Omental fat pad (tissue), 4 donors: Measurements from ENCODE around the gene IQCK. TPM values are rescaled to one million over a fixed set of nuclear protein-coding genes. Genes with fewer than 3 reads are reported as not detected.

ENCODE experiments used
- ATAC-seq: fragments of 150-250 bp; one replicate; pipeline ENCODE4 v1.9.1; 2016; ENCODE audit warnings: mild to moderate bottlenecking, moderate library complexity; ENCODE audit not compliant: low FRiP score
- DNase-seq: peaks from one replicate; pipeline ENCODE4 v3.0.0-alpha.2; 2019; ENCODE audit warnings: low spot score
- CTCF ChIP-seq, 3 donors: fragments of 450-650 bp; IDR thresholded peaks; one replicate each; pipeline ENCODE4 v1.5.1; 2016 to 2017; ENCODE audit warnings: antibody characterized with exemption in 3 of 3, mild to moderate bottlenecking in 3 of 3, moderate library complexity in 2 of 3
- total RNA-seq, 4 donors: library from RNA; depleted of rRNA; stranded (reverse); fragments of >200 nt; gene quantifications; one replicate each; pipeline ENCODE4 v1.1.0, GENCODE V29; 2016

The IQCK gene
- total RNA-seq, 4 donors from 2014 or later = 14.5 to 28.2 (median 18.9) TPM

DNA sequence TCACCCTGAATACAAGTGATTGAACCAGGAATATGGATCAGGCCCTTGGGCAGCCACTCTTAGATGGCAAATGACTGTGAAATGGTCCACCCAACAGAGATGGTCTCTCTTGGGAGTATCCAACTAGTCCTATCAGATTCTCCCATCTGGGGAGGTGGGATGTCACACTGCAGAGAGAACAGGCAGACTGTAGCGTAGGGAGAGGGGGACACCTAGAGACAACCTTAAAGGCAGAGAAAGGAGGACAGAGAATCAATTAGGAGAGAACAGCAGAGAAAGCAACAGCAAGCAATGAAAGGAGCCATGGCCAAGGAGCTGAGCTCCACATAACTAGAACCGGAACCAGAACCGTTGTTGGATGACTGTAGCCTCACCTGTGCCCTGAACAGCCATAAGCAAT is 37.2 kb downstream of the IQCK start:
- ATAC-seq (no peak), DNase-seq (no peak)
- no peak for TF ChIP-seq CTCF (IDR thresholded peaks at IDR 0.05)

- TF ChIP-seq CTCF (IDR thresholded peaks at IDR 0.05) = no peak
- ATAC-seq (no peak), DNase-seq (no peak)
Observed at GRCh38 chr16:19757026-19757425, 39.0 kb downstream of the IQCK start.

DNA sequence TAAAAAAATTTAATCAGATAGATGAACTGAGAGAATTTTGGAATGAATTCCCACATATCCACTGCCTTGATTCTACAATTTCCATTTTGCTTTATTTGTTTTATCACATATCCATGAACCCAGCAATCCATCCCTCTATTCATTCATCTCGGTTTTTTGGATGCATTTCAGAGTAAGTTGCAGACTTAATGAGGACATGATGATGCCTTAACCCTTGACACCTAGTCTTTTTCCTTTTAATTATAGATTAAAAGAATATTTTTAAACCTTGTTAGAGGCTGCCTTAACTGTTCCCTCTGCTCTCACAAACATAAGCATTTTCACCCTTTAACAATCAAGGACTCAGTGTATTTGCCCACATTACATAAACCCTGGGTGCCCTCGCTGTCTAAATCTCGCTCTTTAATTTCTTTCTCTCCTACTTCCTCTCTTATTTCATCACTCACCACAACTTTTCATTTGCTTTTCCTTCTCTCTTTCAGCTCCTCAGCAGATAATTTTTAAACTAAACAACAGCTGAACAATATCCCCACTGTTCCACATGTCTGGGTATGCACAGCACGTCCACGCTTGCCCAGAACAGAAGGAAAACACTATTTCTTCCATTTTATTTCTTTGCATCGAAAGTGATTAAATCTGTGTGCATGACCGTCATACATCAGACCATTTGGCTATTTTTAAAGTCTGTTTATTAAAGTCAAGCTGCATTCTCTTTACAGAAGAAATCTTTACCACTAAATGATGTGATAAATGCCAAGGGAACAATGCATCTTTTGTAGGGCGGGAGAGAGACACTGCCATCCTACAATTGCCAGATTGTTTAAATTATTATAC is 39.9 kb downstream of the IQCK start:
- no peak for ATAC-seq
- TF ChIP-seq CTCF (IDR thresholded peaks at IDR 0.05) = no peak

DNA sequence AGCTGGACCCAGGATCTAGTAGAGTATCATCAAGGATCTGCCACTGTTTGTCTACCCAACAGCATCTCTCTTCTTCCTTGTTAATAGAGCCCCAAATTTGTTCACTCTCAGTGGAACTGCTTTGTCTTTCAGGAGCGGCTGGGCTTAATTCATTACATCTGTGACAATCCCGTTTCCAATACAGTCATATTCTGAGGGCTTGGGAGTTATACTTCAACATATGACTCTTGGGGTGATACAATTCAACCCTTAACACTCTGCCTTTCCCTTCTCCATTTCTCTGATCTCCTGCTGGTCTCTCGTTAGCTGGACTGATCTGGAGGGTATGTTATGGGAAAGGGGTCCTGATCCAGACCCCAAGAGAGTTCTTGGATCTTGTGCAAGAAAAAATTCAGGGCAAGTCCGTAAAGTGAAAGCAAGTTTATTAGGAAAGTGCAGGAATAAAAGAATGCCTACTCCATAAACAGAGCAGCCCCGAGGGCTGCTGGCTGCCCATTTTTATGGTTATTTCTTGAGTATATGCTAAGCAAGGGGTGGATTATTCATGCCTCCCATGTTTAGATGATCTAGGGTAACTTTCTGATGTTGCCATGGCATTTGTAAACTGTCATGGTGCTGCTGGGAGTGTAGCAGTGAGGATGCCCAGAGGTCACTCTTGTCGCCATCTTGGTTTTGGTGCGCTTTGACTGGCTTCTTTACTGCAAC is 42.4 kb downstream of the IQCK start:
- no peak for ATAC-seq
- TF ChIP-seq CTCF (IDR thresholded peaks at IDR 0.05) = no peak

More for the DNA sequence above, 39.9 kb downstream of the IQCK start:
- no peak for DNase-seq

DNA sequence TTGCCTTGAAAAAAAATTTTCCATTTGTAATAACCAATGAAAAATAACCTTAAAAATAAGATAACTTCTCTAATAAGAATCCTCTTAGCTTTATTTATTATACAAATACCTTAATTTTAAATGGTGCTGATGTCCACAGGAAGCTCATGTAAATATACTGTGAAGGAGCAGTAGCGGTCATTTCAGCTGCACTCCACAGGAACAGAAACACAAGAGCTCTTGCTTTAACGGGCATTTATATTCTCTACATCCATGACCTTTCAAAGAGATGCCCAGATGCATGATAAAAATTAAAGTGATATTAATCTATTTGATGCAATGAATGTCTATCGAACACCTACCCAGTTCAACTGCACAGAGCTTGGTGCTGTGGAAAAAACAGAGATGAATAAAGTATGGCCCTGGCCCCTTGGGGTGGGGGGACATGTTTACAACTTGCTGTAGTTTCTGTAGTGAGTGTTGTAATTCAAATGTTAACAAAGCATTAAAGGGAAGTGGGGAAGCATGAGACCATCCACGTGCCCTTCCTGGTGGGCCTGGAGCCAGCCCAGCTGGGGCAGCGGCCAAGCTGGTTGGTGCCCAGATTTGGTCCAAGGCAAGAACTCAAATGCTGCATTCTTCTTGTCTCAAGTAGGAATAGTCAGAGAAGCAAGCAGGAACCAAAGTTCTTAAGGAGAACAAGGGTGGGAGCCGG is 47.9 kb downstream of the IQCK start:
- ATAC-seq = no peak
- no peak for DNase-seq
- no peak for TF ChIP-seq CTCF (IDR thresholded peaks at IDR 0.05)

More for the DNA sequence above, 42.4 kb downstream of the IQCK start:
- no peak for DNase-seq

GRCh38 chr16:19766554-19766884 is 48.4 kb downstream of the IQCK start:
- DNase-seq (no peak), ATAC-seq (no peak)
- no peak for TF ChIP-seq CTCF (IDR thresholded peaks at IDR 0.05)
